Inflammatory macrophage treated with lipopolysaccharide for 4 hours (primary cell): Measurements from ENCODE around the gene ZDHHC1.
"Not testable (repeated sequence)": the region's sequence is repeated elsewhere in the genome, so short reads cannot be mapped to it uniquely, and the experiment has no call there.

Experiments
- DNase-seq: peaks from one replicate; pipeline ENCODE4 v3.0.0-alpha.2; 2020

The ZDHHC1 gene

DNA sequence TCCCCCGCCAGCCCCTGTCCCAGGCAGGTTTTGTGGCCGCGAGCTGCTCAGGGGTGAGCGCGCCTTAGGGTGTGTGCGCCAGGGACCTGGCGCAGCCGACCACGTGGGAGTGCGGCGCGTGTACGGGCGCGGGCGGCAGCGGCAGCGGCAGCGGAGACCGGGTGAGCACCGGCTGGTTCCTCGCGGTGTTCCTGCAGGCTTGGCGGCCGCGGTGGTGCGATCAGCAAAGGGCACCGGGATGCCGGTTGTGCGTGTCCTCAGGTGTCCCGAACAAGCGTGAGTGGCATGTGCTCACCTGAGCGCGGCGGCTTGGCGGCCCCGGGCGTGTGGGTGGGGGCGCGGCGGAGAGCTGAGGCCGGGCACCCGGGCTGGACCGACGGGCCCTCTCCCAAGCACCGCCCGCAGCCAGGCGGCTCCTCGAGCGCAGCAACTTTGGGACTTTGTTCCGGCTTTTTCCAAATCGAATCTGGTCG is 14.3 kb upstream of the ZDHHC1 start:
- no peak for DNase-seq

DNA sequence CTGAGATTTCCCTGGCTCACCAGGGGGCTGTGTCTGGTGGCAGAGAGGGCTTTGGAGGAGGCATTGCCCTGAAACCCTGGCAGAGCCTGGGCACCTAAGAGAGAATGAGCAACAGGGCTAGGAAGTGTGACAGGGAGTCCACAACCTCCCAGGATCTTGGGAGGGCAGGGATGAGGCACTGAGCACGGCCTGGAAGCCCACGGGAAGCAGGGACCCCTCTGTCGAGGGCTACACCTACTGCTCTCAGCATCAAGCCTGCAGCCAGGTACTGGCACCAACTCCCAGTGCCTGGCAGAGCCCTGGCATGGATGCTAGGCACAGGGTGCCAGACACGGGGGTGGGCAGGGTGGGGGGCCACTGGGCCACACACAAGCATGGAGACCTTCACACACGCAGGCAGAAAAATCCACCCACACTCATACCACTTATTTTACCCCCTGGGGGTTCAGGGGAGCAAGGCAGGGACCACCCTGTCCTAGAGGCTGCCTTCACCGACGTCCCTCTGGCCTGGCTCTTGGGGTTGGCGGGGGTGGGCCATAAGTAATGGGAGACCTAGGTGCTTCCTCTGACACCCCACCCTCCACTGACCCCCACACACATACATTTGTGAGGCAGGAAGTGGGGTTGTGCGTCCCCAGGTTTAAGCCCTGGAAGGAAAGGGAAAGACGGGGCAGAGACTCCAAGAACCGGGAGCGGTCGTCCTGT is 13.7 kb upstream of the ZDHHC1 start:
- DNase-seq = no peak

DNA sequence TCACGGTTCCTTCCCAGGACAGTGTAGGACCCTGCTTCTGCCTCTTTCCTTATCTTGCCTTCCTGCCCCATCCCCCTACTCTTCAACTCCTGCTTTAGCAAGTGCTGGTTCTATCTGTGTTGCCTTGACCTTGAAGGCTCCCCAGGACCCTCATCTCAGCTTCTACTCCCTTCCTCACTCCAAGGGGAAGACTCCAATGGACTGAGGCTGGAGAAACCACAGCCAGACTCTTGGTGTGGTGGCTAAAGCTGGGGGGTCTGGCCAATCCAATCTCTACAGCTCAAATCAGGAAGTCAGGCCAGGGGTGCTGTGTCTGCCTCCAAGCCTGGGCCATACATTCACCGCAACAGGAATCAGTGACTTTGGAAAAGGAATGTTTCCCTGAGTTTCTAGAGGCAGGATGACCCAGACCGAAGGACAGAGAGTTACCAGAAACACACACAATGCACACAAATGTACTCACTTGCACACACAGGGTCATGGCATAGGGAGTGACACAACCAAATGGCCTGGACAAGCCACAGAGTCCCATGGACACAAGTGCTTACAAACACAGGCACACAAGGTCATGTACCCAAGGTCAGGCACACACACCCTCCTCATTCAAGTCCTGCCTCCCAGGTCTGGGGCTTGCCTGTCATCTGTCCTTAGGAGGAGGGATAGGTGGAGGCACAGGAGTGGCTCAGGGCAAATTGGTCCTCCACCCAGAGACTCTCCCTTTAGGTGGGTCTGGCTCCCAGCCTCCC is 12.9 kb upstream of the ZDHHC1 start:
- no peak for DNase-seq

DNA sequence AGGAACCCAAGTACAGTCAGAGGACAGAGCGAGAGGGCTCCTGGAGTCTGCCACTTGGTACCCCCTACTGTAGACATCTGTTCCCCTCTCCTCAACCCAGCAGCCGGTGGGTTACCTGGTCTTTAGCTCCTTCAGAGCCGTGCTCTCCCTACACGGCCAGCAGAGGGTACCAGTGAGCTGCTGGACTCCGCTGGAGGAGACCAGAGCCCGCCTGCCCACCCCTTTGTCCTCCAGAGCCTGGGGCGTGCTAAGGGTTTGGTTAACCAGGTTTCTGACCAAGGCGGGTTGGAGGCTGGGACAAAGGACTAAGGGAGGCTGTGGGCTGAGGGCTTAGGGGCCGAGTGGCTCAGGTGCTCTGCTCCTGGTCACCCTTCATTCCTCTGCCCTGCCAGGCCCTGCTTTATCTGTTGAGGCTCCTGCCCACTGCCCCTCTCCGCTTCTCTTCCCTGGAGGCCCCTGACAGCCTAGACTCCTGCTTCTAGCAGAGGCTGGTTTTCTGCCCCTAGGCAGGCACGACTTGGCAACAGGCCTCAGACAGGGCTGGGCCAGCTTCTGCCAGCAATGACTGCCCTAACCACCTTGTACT is 12.0 kb upstream of the ZDHHC1 start:
- peak; percentile 61 for DNase-seq

DNA sequence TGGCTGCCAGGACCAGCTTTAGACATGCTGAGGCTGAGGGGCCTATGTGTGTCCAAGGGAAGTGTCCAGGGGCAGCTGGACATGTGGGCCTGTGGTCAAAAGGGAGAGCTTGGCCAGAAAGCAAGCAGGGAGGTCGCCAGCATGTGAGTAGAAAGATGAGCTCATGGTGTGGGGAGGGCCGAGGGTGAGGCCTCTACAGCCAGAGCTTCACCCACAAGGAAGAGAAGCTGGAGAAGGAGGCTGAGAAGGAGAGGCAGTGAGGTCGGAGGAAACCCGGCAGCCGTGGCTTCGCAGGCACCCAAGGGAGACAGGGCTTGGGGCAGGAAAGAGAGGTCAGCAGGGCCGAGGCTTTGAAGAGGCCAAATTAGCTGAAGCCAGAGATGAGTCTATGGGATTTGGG is 10.7 kb upstream of the ZDHHC1 start:
- DNase-seq = no peak

DNA sequence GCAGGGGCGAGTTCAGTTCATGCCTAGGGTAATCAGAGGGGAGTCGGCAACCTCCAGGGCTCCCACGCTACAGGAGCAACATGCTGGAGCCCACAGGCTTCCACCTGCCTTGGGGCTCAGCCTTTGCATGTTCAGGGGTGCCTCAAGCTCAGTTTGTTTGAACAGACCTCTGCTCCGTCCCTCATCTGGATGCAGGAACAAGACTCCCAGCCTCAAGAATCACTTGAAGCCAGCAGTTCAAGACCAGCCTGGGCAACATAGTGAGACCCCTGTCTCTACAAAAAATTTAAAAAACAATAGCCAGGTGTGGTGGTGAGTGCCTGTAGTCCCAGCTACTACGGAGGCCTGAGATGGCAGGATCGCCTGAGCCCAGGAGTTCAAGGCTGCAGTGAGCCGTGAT is 9.7 kb upstream of the ZDHHC1 start:
- DNase-seq = no peak

DNA sequence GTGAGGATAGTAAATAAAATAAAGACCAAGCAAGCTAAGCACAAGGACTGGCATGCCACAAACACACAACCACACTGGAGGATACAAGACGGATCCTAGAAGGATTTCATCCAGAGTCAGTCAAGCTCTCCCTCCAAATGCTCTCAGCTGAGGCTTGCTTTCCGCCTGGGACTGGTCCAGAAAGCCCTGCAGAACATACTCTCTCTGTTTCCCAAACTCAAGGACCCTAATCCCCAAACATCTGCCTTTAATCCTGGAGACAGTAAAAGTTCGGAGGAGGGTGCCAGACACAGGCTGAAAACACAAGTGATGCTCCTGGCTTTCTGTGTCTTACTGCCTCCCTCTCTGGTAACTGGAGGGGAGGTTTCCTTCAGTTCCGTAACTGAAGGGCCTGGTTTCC is 9.3 kb upstream of the ZDHHC1 start:
- DNase-seq = no peak

DNA sequence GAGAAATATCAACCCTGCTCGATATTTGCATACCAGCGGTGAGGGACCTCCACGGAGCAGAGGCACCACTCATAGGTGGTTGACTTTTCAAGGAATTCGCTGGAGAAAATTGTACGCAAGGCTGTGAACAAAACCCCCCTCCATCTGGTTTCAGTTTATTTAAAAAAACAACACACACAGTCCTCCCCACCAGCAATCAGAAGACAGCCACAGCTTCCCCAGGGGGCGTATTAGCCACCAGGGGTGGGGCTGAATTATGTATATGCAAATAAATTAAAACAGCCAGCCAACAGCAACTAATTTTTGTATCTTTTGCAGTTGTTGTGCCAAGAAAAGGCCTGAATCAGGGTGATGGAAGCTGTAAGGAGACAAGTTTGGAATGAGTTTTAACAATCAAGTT is 8.8 kb upstream of the ZDHHC1 start:
- DNase-seq = no peak

DNA sequence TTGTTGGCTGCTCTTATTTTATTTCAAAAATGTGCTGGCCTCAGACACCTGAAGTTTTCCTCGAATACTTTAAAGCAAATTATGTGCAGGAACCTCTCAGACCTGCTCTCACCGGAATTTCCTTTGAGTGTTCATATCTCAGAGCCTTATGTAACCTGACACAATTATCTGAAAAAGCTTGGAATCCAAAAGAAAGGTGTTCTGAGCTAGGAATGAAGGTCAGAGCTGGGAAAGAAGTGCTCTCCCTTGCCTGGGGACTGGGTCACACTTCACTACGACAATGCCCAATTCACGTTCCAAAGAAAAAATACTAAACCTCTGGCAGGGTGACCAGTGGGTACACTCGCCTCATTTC is 8.0 kb upstream of the ZDHHC1 start:
- no peak for DNase-seq

DNA sequence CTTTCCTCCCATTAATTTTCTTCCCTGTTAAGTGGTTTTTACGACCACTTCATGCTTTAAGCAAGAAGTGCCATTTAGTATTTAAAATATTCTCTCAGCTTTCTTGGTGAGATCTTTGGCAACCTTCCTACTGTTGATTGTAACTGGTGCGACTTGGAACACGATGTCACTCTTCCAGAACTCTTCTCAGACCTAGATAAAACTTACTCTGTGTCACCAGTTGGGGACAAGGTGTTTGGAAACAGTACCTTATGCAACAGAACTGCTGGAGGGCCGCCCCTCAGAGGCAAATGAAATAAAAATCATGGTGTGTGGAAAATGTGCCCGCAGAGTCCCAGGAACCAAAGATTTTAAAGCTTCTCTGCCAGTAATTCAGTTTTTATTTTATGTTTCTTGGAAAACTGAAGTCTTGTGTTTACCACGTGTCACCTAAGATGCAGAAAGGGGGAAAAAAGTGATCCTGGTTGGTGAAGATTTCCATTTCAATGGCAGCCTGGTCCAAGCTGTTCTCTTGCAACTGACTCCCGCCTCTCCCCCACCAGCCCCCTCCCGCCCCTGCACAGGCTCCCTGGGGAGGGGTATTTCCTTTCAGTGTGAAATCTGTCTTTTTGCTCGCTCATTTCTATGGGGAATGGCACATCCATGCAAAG is 7.5 kb upstream of the ZDHHC1 start:
- DNase-seq = no peak

DNA sequence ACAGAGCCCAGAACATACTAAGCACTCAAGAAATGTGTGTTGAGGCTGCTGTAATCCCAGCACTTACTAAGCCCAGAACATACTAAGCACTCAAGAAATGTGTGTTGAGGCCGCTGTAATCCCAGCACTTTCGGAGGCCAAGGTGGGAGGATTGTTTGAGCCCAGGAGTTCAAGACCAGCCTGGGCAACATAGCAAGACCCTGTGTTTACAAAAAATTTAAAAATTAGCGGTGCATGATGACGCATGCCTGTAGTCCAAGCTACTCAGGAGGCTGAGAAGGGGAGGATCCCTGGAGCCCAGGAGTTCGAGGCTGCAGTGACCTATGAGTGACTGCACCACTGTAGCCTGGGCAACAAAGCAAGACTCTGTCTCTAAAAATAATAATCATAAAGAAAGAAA is 6.7 kb upstream of the ZDHHC1 start:
- no peak for DNase-seq

DNA sequence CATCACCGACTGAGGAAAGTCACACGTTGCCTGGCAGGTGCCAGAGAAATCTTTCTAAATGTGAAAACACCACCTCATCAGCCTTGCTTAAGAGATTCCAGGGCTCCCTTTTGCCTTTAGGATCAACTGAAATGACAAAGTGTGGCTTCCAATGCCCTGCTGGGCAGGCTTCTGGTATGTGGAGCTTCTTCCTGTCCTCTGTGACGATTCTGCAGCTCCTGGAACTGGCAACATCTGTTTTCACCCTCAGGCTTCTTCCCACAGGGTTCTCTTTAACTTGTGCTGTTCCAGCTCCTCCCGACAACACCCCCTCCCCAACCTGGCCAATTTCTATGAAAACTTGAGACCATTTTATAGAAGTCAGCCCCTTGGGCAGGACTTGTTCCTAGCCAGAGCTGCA is 4.8 kb upstream of the ZDHHC1 start:
- DNase-seq = no peak

DNA sequence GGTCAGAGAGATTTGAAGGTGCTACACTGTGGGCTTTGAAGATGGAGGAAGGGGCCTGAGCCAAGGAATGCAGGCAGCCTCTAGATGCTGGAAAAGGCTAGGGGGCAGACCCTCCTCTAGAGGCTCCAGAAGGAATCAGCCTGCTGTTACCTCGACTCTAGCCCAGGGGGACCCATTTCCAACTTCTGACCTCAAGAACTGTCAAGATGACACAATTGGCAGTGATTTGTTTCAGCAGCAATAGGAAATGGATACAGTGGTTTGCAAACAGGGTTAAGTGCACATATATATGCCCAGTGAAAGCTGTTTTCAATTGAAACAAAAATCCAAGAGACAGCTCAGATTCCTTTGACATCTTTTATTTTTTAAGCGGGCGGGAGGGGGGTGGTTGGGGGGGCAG is 3.7 kb upstream of the ZDHHC1 start:
- no peak for DNase-seq

DNA sequence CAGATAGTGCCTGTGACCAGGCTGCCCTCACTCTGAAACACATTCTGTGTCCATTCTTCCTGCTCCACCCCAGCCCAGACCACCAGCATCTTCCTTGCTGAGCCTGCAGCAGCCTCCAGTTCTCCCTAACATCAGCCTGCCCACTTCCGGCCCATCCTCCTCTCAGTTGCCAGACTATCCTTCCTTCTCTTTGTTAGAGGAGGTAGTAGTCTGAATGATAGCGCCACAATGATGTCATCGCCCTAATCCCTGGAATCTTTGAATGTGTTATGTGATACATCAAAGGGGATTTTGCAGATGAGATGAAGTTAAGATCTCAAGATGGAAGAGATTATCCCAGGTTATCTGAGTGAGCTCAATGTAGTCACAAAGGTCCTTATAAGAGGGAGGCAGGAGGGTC is 3.2 kb upstream of the ZDHHC1 start:
- no peak for DNase-seq

DNA sequence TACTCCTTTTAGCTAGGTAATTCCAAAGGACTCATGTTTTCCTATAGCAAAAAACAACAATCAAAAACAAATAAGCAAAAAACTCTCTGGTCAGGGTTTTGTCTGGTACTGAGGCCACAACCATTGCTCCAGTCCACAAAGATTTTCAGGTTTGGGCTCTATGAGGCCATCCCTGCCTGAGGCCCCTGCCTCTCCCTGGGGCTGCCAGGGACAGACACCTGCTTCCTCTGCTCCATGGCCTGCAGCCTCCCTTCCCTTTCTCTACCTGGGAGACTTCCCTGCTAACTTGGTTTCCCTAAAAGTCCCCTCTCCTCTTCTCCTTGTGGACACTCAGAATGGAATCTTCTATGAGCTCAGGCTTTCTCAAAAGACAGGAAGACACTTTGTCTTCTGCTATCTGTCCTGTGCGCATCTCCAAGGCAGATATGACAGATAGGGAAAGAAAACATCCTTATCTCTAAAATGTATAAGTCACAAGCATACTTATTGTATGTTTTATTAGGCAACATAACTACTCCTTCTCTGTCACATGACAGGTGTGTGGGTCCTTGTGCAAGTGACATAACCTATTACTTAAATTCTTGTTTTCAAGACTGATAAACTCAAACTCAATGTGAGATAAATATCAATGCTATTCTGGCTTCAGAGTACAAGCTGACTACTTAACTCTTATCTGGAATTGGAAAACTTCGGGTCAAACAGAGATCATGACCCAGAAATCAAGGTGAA is 1.2 kb upstream of the ZDHHC1 start:
- DNase-seq = no peak

DNA sequence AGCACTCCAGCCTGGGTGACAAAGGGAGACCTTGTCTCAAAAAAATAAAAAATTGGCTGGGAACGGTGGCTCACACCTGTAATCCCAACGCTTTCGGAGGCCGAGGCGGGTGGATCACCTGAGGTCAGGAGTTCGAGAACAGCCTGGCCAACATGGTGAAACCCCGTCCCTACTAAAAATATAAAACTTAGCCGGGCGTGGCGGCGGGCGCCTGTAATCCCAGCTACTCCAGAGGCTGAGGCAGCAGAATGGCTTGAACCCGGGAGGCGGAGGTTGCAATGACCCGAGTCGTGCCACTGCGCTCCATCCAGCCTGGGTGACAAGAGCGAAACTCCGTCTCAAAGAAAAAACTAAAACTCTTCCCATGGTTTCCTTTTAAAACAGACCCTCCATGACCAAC is 856 bp downstream of the ZDHHC1 start:
- DNase-seq = not testable (repeated sequence)

DNA sequence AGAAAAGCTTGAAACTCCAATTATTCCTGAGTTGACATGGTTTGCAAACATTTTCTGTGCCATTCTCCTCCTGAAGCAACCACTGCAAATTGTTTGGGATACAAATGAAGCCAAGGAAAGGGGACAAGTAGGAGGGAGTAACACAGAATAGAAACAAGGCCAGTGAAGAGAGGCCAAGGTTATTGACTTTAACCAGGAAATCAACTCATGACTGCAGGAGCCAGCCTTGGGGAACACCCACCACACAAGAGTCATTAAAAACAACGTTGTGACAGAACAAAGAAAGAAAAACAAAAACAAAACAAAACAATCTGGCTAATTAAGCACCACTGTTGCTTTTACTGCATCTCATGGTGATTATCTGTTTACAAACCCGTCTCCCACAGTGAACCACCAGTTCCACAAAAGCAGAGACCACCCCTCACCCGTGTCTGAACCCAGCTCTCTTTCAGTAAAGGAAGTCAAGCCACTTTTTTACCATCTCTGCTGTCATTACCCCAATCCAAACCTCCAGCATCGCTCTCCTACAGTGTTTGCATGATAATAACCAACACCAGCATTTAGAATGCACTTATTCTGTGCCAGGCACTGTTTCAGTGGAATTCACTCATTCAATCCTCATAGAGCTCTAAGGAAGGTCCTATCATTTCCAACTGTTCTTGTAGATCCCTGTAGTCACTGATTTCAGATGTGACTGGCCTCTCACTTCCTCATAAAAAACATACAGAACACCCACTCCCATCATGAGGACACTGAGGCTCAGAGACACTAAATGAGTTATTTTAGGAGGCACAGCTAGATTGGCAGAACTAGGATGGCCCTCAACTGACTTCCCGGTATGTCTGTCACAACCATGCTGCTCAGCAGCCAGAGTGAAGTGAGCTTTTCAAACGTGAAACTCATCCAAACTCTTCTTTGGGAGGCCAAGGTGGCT is 2.0 kb downstream of the ZDHHC1 start:
- DNase-seq = peak; percentile 79

DNA sequence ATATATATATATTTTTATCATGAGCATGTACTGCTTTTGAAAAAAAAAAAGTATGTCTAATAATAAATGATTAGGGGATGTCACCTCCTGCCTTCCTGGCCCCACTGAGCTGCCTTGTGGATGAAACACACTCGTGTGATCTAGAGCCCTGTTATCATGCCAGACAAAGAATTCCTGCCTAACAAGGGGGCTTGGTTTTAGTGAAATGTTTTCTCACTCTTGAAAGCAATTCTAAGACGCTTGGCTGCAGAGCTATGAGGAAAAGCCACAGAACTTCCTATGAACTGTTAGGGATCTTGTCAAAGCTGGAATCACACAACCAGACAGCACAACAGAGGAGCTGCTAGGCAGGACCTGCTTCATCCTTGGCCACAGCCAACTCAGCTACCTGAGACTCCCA is 4.0 kb downstream of the ZDHHC1 start:
- no peak for DNase-seq

DNA sequence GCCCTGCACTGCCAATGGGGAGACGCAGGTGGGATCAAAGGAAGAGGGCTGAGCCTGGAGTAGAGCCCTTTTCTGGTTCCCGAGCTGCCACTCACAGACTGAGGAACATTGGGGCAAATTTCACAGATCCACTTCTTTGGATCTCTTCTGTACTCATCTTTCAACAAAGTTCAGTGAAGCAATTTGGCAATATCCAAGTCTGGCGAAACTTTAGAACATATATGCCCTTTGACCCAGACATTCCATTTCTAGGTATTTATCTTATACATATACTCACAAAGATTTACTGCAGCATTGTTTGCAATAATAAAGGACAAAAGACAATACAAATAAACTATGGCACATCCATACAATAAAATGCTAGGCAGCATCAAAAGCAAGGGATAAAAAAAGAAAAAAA is 4.9 kb downstream of the ZDHHC1 start:
- no peak for DNase-seq

DNA sequence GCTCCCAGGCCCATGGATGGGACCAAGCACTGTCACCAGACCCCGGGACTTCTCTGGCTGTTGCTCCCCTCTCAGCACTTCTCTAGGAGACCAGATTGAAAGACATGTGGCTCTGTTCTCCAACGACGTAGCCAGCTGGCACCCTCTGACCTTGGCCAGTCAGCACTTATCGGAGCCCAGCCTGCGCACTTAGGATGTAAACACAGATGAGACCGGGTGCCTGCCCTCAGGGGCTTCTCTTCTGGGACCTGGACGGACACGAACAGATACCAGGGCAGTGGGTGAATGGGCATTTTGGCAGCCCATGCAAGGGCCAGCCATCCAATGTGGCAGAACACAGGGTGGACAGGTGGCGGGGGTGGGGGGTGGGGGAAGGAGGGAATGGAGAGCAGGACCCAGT is 6.6 kb downstream of the ZDHHC1 start:
- DNase-seq = no peak

DNA sequence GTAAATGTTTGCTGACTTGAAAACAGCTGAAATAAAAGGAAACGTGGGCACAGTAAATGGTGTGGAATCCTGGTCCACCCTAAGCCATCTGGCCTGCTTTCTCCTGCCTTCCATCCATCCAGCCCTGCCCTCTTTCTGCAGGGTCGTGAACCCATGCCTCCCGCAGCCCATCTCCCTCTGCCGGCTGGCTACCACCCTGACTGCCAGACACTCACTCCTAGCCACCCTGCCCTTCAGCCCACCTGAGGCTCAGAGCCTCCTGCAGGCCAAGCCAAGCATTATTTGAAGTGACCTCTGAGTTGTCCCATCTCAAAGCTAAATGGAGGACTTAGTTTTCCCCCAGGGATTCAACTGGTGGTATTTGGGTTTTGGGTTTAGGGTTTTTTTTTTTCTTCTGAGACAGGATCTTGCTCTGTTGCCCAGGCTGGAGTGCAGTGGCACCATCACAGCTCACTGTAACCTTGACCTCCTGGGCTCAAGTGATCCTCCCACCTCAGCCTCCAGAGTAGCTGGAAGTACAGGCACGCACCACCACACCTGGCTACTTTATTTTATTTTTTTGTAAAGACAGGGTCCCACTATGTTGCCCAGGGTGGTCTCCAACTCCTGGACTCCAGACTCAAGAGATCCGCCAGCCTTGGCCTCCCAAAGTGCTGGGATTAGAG is 8.4 kb downstream of the ZDHHC1 start:
- DNase-seq = no peak
